Endothelial cell of umbilical vein (primary cell): ENCODE measurements around the gene ACKR3. TPM values are rescaled to one million over a fixed set of nuclear protein-coding genes. Genes with fewer than 3 reads are reported as not detected.

Source experiments
- BruUV-seq: library from RNA; stranded (reverse); fragments of 400-500 nt; replicated peaks from 2 replicates; lab custom pipeline; 2021; lab: Mats Ljungman, UMichigan
- CTCF ChIA-PET: fragments of 300-600, 350-600 bp; sonication (Branson Sonifier 250); formaldehyde crosslinking; loops from one replicate; lab custom pipeline; 2021; ENCODE audit warnings: antibody characterized with exemption, inconsistent platforms; lab: Charles Lee
- POLR2A ChIA-PET: fragments of 300-600, 350-600 bp; sonication (Branson Sonifier 250); formaldehyde crosslinking; loops from one replicate; lab custom pipeline; 2021; ENCODE audit warnings: antibody characterized with exemption, inconsistent platforms; lab: Charles Lee
- DNase-seq: peaks from one replicate; pipeline ENCODE4 v3.0.0-alpha.2; 2011; ENCODE audit warnings: low read depth, low spot score
- FAIRE-seq: peaks from 2 replicates; lab custom pipeline; 2011; peaks lifted over from hg19 to GRCh38; lab: Jason Lieb, UNC
- H2AFZ ChIP-seq: 2 replicates; pipeline ENCODE4 v1.6.0; 2012; ENCODE audit warnings: low read depth, low read length, control low read depth, inconsistent platforms
- H3K27ac ChIP-seq: 2 replicates; pipeline ENCODE4 v1.5.1; 2011; ENCODE audit warnings: low read depth, mild to moderate bottlenecking, control low read depth, low read length, moderate library complexity; ENCODE audit not compliant: insufficient read depth
- H3K27me3 ChIP-seq, 2 experiments: 2 replicates each; pipeline versions ENCODE4 v1.6.0 to v1.6.1; 2011; ENCODE audit warnings: low read length in 2 of 2, mixed read lengths in 1 of 2; ENCODE audit not compliant: control insufficient read depth in 2 of 2, insufficient read depth in 2 of 2
- H3K36me3 ChIP-seq, 2 experiments: 2 replicates in 1 of 2; 3 replicates in 1 of 2; pipeline ENCODE4 v1.5.1; 2011; ENCODE audit warnings: low read length in 2 of 2, mild to moderate bottlenecking in 1 of 2, moderate library complexity in 1 of 2; ENCODE audit not compliant: control insufficient read depth in 2 of 2, insufficient read depth in 2 of 2; ENCODE audit errors: extremely low read depth in 1 of 2
- H3K4me1 ChIP-seq: 3 replicates; pipeline ENCODE4 v1.5.1; 2011; ENCODE audit warnings: mild to moderate bottlenecking, low read length; ENCODE audit not compliant: control insufficient read depth, insufficient read depth; ENCODE audit errors: extremely low read depth
- H3K4me2 ChIP-seq: 2 replicates; pipeline ENCODE4 v1.6.1; 2011; ENCODE audit warnings: low read length, control low read depth, mixed read lengths; ENCODE audit not compliant: insufficient read depth
- H3K4me3 ChIP-seq, 3 experiments: fragments of 200-600 bp in 1 of 3; sonication (generic), shearing (Covaris generic) in 1 of 3; replicated peaks in 1 of 3; 2 replicates each; pipeline ENCODE4 v1.5.1; 2011 to 2016; ENCODE audit warnings: control low read depth in 3 of 3, low read length in 3 of 3, mild to moderate bottlenecking in 2 of 3, inconsistent platforms in 1 of 3, low read depth in 1 of 3, moderate library complexity in 1 of 3; ENCODE audit not compliant: insufficient read depth in 1 of 3
- H3K79me2 ChIP-seq: 2 replicates; pipeline ENCODE4 v1.6.0; 2012; ENCODE audit warnings: low read length, inconsistent platforms; ENCODE audit not compliant: control insufficient read depth, insufficient read depth
- H3K9ac ChIP-seq: replicated peaks from 2 replicates; pipeline ENCODE3; 2011; ENCODE audit warnings: low read length, control low read depth; ENCODE audit not compliant: insufficient read depth; ENCODE audit errors: extremely low read depth
- H3K9me1 ChIP-seq: replicated peaks from 3 replicates; pipeline ENCODE4 v1.6.0; 2011; ENCODE audit warnings: mild to moderate bottlenecking, low read length; ENCODE audit not compliant: control insufficient read depth, insufficient read depth; ENCODE audit errors: extremely low read depth
- H3K9me3 ChIP-seq: replicated peaks from 2 replicates; pipeline ENCODE4 v1.5.1; 2012; ENCODE audit warnings: low read length, inconsistent platforms; ENCODE audit not compliant: control insufficient read depth, insufficient read depth
- H4K20me1 ChIP-seq: replicated peaks from 2 replicates; pipeline ENCODE3; 2011; ENCODE audit warnings: mild to moderate bottlenecking, low read length; ENCODE audit not compliant: control insufficient read depth, insufficient read depth; ENCODE audit errors: extremely low read depth
- EZH2 ChIP-seq: IDR thresholded peaks from 2 replicates; pipeline ENCODE4 v1.6.1; 2012; ENCODE audit warnings: borderline replicate concordance, low read depth, mild to moderate bottlenecking, moderate library complexity, low read length, inconsistent platforms; ENCODE audit not compliant: severe bottlenecking
- FOS ChIP-seq: IDR thresholded peaks from 2 replicates; pipeline ENCODE4 v1.6.1; 2011; ENCODE audit warnings: mild to moderate bottlenecking, low read length, moderate library complexity, borderline replicate concordance; ENCODE audit not compliant: insufficient read depth
- GATA2 ChIP-seq: IDR thresholded peaks from 2 replicates; pipeline ENCODE4 v1.7.0; 2011; ENCODE audit warnings: low read depth, mild to moderate bottlenecking, moderate library complexity, mixed read lengths, low read length; ENCODE audit not compliant: insufficient read length, insufficient read depth
- JUN ChIP-seq: IDR thresholded peaks from 2 replicates; pipeline ENCODE4 v1.6.1; 2011; ENCODE audit warnings: borderline replicate concordance, low read depth; ENCODE audit not compliant: insufficient read length, insufficient read depth
- MYC ChIP-seq: IDR thresholded peaks from one replicate; pipeline ENCODE4 v1.6.1; 2011; ENCODE audit warnings: mild to moderate bottlenecking, low read depth, low read length
- POLR2A ChIP-seq: IDR thresholded peaks from 2 replicates; pipeline ENCODE4 v1.6.1; 2012; ENCODE audit warnings: low read depth, mild to moderate bottlenecking, control low read depth, low read length
- POLR2AphosphoS5 ChIP-seq: IDR thresholded peaks from 2 replicates; pipeline ENCODE4 v1.6.1; 2012; ENCODE audit warnings: low read depth, mild to moderate bottlenecking, control low read depth, low read length, moderate library complexity; ENCODE audit not compliant: insufficient read depth
- dilution Hi-C: fragments of 300-500 bp; cut with MboI; formaldehyde crosslinking; loops from one replicate; pipeline ENCODE4 v1.15.0; 2019; ENCODE audit warnings: low sequenced_read_pairs; ENCODE audit not compliant: extremely low pct_ligation_motif_present
- intact Hi-C: fragments of 100-400 bp; cut with micrococcal nuclease; formaldehyde crosslinking; loops from one replicate; pipeline ENCODE4 v1.10.0; 2022
- polyA plus RNA-seq, 4 experiments: library from polyadenylated mRNA; depleted of rRNA in 3 of 4; stranded (reverse) in 3 of 4; unstranded in 1 of 4; fragments of >200 nt; gene quantifications; 2 replicates each; pipeline versions ENCODE4 v1.2.1 to v1.2.3, GENCODE V29; 2011 to 2012; ENCODE audit warnings: missing spikeins in 1 of 4
- total RNA-seq: library from RNA; stranded (reverse); gene quantifications from 2 replicates; pipeline ENCODE4 v1.2.3, GENCODE V29; 2021
- TF ChIP-seq, protein P1 (sequence below): IDR thresholded peaks from 2 replicates; pipeline ENCODE4 v1.6.1; 2011; ENCODE audit not compliant: insufficient read depth, insufficient read length
- TF ChIP-seq, protein P2 (sequence below), 2 donors: IDR thresholded peaks; 1 replicate in 1 of 2; 2 replicates in 1 of 2; pipeline ENCODE4 v1.5.1; 2011; ENCODE audit warnings: low read length in 2 of 2, mild to moderate bottlenecking in 2 of 2, moderate library complexity in 2 of 2, control low read depth in 1 of 2, inconsistent platforms in 1 of 2, low read depth in 1 of 2; ENCODE audit not compliant: insufficient read depth in 1 of 2; ENCODE audit errors: extremely low read depth in 1 of 2

Gene ACKR3
- total and polyA plus RNA-seq, 2 donors (not counting 3 experiments of a cell fraction or from before 2014, with no cell fraction given) = 31.1 to 428 TPM

DNA sequence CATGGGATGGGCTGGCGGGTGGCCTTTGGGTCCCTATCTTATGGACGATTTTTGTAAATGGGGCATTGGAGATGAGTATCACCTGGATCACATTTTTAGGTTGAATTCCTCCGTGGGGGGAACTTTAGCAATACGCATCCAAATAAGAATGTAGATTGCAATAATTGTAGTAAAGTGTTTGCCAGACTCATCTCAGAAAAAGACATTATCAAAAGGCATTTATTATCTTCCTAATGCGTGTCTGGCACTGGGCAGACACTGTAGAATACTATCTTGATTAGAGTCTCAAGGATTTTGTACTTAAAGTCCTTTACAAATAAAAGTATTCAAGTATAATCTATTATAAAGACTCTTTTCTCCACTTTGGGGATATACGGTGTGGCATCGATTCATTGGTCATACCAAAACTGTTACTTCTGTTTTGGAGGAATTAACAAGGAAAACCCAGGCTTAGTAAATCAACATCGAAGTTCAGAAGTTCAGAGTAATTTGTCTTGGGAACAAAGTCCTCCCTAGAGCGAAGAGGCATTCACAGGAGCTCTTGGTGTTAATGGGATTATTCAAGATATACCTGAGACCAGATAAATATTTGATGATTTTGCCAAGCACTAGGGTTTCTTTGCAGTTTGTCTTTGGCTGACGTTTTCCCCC lies 578 bp upstream of the ACKR3 start:
- H3K27me3 ChIP-seq = no peaks in the 10 kb centered on the region
- intact Hi-C loops (loop anchor here (1.0 to 2.0 kb wide), 6 partner anchors 34 to 504 kb away; no protein-coding TSS in a partner anchor), dilution Hi-C loops (no loop called here)
- CTCF ChIA-PET = interaction anchor here (0.7 to 4.6 kb wide), 25 partner anchors 9 to 499 kb away, joined by 3 to 49 read pairs (median 4); no protein-coding TSS in a partner anchor
- peak overlapping the region; percentile 46 for H3K27ac ChIP-seq
- peaks cover 24% of the 10 kb centered on the region for H3K79me2 ChIP-seq
- BruUV-seq = TSS peak; percentile 19
- H2AFZ ChIP-seq = peak overlapping the region; percentile 96
- FAIRE-seq = no peak
- no peaks in the 10 kb centered on the region for H3K9me1 ChIP-seq
- POLR2A ChIA-PET = interaction anchor here (0.7 kb wide), 1 partner anchor 56 kb away, joined by 3 read pairs; no protein-coding TSS in a partner anchor
- TF ChIP-seq, protein P1, sequence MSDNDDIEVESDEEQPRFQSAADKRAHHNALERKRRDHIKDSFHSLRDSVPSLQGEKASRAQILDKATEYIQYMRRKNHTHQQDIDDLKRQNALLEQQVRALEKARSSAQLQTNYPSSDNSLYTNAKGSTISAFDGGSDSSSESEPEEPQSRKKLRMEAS = no peak
- TF ChIP-seq POLR2A (no peak), POLR2AphosphoS5 (no peak), GATA2 (no peak), EZH2 (no peak), JUN (no peak), FOS (no peak), MYC (no peak)
- TF ChIP-seq, protein P2, sequence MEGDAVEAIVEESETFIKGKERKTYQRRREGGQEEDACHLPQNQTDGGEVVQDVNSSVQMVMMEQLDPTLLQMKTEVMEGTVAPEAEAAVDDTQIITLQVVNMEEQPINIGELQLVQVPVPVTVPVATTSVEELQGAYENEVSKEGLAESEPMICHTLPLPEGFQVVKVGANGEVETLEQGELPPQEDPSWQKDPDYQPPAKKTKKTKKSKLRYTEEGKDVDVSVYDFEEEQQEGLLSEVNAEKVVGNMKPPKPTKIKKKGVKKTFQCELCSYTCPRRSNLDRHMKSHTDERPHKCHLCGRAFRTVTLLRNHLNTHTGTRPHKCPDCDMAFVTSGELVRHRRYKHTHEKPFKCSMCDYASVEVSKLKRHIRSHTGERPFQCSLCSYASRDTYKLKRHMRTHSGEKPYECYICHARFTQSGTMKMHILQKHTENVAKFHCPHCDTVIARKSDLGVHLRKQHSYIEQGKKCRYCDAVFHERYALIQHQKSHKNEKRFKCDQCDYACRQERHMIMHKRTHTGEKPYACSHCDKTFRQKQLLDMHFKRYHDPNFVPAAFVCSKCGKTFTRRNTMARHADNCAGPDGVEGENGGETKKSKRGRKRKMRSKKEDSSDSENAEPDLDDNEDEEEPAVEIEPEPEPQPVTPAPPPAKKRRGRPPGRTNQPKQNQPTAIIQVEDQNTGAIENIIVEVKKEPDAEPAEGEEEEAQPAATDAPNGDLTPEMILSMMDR (IDR thresholded peaks at IDR 0.05; ENCODE audit: extremely low read depth in 1 of 2, insufficient read depth in 1 of 2, low read depth in 1 of 2, low read length in 2 of 2) = no peak
- H3K9me3 ChIP-seq = no peaks in the 10 kb centered on the region
- DNase-seq = peak; percentile 53
- H3K4me3 ChIP-seq = peak overlapping the region in 2 of 3 experiments; percentile 2 to 70
- H4K20me1 ChIP-seq = no peaks in the 10 kb centered on the region
- H3K36me3 ChIP-seq = peaks cover 0 to 2% of the 10 kb centered on the region in 2 experiments
- H3K4me2 ChIP-seq = peak overlapping the region; percentile 75
- H3K9ac ChIP-seq = peak overlapping the region; percentile 39
- peaks cover 47% of the 10 kb centered on the region for H3K4me1 ChIP-seq
